Activated CD4-positive, CD25-positive, alpha-beta regulatory T cell treated with anti-CD3 and anti-CD28 coated beads, Interleukin-2, amount 50 U/mL, for 72 hours (primary cell): ENCODE measurements around the gene CRLF1.
"Not testable (repeated sequence)": the region's sequence is repeated elsewhere in the genome, so short reads cannot be mapped to it uniquely, and the experiment has no call there.

Experiments used
- DNase-seq: peaks from one replicate; pipeline ENCODE4 v3.0.0; 2021

CRLF1 gene

GRCh38 chr19:18608102-18608804 is 1.7 kb upstream of the CRLF1 start:
- no peak for DNase-seq

DNA sequence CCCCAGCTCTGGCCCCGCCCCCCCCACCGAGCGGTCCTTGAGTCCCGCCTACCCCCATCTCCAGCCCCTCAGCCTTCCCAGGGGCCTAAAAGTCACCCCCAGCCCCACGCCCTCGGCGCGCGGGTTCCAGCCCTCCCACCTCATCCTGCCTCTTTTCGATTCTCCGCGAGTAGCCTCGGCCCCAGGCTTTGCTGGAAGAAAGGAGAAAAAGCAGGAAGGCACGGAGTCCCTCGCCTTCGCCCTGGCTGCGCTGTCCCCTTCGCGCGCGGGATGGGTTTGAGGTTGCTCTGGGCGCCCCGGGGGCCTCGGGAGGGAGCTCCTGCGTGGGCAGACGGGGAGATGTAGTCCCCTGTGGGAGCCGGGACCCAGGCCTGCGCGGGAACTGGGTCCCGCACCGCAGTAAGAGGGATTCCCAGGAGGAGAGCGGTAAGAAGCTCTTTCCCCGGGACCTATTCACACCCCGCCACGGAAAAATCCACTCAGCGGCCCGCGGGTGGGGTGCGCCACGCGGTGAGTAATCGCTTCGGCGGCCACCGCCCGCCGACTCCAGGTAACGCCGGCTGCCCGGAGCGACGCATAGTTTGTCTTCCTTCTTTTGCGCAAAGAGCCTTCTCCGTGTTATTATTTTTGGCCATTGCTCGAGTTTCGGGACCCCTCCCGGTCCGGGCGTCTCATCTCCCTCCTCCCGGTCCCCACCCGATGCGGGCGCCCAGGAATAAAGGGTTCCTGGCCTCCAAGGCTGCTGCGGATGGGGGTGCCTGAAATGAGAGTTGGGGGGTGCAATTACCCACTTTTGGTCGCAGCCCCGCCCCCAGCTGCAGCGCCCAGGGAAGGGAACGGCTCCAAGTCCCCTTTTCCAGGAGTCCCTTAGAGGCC is 865 bp upstream of the CRLF1 start:
- DNase-seq: no peak

DNA sequence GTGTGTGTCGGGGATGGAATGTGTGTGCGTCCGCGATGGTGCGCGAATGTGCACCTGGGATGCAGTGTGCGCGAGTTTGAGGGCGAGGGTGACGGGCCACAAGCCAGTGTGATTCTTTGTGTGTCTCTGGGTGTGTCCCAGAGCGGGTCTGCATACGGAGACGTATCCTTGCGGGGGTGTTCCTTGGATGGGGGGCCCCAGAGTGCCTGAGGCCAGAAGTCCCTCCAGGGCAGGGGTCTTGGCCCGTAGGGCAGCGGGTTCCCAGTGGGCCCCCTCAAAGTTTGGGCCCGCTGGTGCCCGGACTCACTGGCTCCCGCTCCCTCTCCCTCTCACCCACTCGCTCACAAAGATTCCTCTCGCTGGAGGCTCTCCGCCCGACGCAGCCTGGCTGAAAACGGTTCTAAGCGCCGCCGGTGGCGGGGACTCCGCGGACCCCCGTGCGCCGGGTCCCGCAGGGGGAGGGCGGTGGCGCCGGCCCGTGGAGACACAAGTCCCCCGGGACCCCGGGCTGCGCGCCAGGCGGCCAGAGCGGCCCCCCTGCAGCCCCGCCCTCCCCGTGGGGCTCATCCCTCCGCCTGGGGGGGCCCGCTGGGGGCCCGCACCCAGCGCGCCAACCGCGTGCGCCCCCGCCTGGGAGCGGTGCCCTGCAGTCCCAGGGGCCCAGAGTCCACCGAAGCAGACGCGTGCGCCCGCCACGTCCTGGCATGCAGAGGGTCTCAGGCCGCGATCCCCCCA is 886 bp downstream of the CRLF1 start:
- DNase-seq: no peak

DNA sequence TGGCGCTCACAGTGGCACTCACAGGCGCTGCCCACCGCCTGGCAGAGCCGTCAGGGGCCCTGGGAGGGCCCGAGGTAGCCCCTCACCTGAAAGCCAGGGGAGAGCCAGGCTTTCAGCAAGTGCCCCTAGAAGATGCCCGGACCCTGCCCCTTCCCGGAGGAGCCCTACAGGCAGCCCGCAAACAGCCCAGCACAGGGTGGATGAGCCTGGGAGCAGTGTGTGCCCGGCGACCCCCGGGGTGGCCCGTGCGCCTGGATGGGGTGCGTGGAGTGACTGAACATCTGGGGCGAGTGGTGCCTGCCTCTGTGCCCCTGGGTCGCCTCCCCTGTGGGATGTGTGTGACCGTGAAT is 1.4 kb downstream of the CRLF1 start:
- DNase-seq: no peak

DNA sequence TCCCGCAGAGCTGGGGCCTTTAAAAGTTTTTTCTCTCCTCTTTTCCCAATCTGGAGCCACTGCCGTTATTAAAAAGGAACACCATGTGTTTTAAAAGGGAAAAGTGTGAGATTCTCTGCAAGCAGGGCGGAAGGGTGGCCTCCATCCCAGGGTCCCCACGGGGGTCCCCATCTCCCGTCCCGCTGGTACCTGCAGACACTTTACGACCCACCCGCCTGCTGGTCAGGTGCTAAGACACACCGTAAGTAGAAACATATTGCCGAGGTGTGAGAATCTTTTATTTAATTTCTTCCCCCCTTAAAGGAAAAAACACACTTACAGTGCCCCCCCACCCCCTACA is 1.8 kb downstream of the CRLF1 start:
- DNase-seq: no peak

- DNase-seq: no peak
These were observed 2.4 kb downstream of the CRLF1 start for GRCh38 chr19:18603958-18604819.

DNA sequence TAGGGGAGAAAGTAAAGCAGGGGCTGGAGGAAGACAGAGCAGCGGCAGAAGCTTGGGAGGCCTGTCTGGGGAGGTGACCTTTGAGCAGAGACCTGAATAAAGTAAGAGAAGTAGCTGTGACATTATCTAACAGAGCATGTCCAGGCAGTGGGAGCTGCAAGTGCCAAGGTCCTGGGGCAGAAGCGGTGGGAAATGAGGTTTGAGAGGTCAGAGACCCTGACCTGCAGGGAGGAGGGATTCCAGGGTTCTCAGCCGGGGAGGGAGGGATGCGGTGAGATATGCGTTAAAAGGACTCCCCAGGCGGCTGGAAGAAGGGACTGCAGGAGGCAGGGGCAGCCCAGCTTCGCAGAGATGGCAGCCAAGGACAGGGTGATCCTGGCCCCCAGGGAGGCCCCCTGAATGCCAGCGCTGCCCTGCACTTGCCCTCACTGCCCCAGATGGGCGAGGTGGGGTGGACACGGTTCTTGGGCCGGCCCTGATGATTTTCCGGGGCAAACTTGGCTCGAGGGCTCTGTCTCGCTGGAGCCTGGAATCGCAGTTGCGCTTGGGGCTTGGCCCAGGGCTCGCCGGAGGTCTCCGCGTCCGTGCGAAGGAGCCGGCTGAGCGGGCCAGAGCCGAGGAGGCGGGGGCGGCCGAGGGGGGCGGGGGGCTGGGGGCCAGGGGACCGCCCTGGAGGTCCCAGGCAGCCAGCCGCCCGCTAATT is 3.2 kb downstream of the CRLF1 start:
- no peak for DNase-seq

DNA sequence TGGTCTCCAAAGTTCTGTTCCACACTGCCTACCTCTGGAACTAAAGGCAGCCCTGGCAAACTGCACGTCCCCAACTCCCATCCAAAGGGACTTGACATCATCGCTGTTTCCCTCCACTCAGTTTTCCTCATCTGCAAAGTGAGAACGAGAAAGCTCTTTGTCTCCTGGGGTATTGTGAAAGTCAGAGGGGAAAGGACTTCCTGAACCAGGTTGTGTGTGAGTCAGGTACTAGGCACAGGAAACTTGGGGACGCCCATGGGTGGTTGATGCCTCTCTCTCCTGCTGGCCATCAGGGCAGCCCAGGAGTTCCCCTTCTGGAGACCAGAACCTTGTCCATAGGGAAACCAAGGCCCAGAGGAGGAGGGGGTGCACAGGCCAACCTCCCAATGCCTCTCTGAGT is 4.7 kb downstream of the CRLF1 start:
- no peak for DNase-seq

DNA sequence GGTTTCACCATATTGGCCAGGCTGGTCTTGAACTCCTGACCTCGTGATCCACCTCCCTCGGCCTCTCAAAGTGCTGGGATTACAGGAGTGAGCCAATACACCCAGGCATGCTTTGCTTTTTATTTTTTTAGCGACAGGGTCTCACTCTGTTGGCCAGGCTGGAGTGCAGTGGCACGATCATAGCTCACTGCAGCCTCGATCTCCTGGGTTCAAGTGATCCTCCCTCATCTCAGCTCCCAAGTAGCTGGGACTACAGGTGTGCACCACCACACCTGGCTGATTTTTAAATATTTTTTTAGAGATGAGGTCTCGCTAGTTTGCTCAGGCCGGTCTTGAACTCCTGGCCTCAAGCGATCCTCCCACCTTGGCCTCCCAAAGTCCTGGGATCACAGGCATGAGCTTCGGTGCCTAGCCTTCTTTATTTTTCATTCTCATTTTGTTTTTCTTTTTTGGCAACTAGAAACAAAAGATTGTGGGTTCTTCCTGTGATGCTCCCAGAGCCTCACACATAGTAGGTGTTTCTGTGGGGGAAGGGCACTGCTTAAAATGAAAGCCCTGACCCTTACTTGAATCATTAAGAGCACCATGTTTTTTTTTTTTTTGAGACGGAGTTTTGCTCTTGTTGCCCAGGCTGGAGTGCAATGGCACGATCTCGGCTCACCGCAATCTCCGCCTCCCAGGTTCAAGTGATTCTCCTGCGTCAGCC is 5.8 kb downstream of the CRLF1 start:
- DNase-seq: not testable (repeated sequence)

DNA sequence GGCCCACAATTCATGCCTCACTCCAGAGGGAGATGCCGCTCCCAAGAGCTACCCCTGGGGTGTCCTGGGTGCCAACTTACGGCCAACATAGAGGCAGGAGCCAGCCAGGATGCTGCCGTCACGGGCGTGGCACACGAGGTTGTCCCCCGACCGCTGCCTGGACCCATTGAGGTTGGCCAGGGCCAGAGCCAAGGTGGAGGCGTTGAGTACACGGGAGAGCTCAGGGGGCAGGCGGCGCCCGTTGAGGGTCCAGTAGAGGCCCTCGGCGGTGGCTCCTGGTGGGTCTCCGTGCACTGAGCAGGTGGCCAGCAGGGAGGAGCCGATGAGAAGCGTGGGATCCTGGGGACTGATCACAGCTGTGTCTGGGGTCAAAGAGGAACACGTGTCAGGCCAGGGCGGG is 7.1 kb downstream of the CRLF1 start:
- no peak for DNase-seq

DNA sequence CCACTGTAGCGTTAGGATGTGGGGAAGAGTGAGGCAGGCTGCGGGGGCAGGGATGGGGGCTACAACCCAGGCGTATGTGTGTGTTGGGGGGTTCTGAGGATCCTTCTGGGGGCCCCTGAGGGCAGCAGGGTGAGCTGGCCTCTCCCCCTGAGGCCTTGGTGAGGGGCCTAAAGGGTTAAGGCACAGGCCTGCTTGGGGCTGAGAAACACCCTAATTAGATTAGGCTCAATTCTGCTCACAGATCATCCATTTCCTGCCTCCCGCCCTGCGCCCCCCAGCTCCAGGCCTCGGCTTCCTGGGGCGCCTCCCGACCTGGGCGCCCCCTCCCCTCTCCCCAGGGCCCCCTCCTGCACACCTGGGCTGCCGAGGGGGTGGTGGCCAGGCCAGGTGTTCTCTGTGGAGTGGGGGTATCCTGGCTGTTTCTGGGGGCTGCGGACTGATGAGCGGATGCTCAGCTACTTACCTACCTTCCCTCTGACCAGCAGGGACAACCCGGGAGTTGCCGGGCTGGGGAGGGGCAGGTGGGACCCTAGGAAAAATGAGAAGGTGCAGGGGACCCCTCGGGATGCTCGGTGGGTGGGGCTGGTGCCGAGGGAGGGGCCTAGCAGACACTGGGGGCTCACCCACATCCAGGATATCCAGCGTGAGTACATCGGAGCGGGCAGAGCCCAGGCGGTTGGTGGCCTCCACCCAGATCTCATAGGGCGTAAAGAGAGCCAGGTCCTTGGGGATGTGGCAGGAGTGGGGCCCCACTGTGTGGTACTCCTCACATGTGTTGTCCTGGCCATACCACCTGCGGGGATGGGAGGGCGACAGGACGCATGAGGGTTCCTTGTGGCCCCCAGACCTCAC is 8.6 kb downstream of the CRLF1 start:
- DNase-seq: no peak

DNA sequence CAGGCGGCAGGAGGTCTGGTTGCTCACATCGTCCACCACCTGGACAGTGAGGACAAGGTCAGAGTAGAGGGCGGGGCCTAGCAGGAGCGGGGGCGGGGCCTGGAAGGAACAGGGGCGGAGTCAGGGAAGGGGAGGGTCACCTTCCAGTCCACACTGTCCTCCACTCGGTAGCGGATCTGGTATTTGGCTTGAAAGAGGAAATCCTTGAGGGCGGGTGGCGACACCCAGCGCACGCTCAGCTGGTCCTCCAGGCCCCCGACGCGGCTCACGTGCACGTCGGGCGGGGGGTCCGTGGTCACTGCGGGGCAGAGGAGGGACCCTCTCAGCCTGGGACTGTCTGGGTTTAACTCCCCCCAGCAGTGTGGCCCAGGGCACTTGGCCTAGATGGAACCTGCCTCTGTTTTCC is 9.8 kb downstream of the CRLF1 start:
- DNase-seq: no peak

GRCh38 chr19:18595475-18595874 is 11.1 kb downstream of the CRLF1 start:
- DNase-seq: no peak

DNA sequence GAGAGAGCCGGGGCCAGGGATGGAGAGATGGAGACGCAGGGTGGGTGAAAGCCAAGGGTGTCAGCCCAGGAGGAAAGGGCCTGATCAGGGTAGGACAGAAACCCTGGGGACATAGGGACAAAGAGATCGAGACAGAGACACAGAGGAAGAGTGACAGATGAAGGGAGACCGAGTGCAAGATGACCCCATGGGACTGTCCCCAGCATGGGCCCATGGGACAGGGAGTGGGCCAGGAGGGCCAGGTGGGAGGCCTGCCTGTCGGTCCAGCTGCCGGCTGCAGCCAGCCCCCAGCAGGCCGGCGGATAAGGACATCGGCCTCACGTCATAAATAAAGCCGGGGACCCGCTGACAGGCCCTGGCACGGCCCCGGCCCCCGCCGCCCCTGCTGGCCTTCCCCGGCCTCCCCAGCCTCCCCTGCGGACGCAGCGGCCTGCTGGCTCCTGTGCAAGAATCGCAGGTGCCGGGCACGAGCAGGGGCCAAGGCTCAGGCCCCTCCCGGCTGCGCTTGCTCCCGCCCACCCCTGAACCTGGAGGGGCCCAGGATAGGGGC is 11.7 kb downstream of the CRLF1 start:
- DNase-seq: no peak

- peak; percentile 74 for DNase-seq
These were observed 12.3 kb downstream of the CRLF1 start for GRCh38 chr19:18594096-18594823.

- DNase-seq: no peak
These were observed 13.1 kb downstream of the CRLF1 start for GRCh38 chr19:18593367-18594095.

DNA sequence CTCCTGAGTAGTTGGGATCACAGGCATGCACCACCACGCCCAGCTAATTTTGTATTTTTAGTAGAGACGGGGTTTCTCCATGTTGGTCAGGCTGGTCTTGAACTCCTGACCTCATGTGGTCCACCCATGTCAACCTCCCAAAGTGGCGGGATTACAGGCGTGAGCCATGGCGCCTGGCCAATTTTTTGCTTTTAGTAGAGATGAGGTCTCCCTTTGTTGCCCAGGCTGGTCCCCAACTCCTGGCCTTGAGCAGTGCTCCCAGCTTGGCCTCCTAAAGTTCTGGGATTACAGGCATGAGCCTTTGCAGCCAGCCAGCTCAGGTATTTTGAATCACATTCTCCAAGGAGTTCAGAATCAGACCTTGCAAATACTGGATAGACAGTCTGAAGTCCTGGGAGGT is 13.9 kb downstream of the CRLF1 start:
- not testable (repeated sequence) for DNase-seq

GRCh38 chr19:18591735-18592385 is 14.7 kb downstream of the CRLF1 start:
- no peak for DNase-seq
